DOHH2 (cell line): ENCODE data around the gene SLC4A3.

Source experiments
- H3F3A ChIP-seq: fragments of 200-600 bp; sonication (generic), shearing (Covaris generic); 2 replicates; pipeline ENCODE4 v1.6.0; 2016; ENCODE audit warnings: antibody characterized with exemption, mild to moderate bottlenecking; ENCODE audit not compliant: control insufficient read depth, insufficient read depth
- H3K27ac ChIP-seq: fragments of 200-600 bp; sonication (generic); 2 replicates; pipeline ENCODE4 v1.5.1; 2014; ENCODE audit warnings: low read depth, mild to moderate bottlenecking, low read length, moderate library complexity
- H3K27me3 ChIP-seq: fragments of 200-600 bp; sonication (generic); 2 replicates; pipeline ENCODE4 v1.6.1; 2014; ENCODE audit warnings: mild to moderate bottlenecking, low read length, mixed read lengths; ENCODE audit not compliant: control insufficient read depth
- H3K36me3 ChIP-seq: fragments of 200-600 bp; sonication (generic); 2 replicates; pipeline ENCODE4 v1.6.1; 2014; ENCODE audit warnings: mild to moderate bottlenecking, low read length, moderate library complexity, mixed read lengths; ENCODE audit not compliant: control insufficient read depth
- H3K4me1 ChIP-seq: fragments of 200-600 bp; sonication (generic); 2 replicates; pipeline ENCODE4 v1.6.1; 2014; ENCODE audit warnings: mild to moderate bottlenecking, low read length, mixed read lengths; ENCODE audit not compliant: control insufficient read depth
- H3K4me2 ChIP-seq: fragments of 200-600 bp; sonication (generic); 2 replicates; pipeline ENCODE4 v1.6.0; 2014; ENCODE audit warnings: mild to moderate bottlenecking, low read length, moderate library complexity
- H3K4me3 ChIP-seq: fragments of 200-600 bp; sonication (generic); 2 replicates; pipeline ENCODE4 v1.5.1; 2014; ENCODE audit warnings: mild to moderate bottlenecking, low read length, mixed read lengths
- H3K79me2 ChIP-seq: fragments of 200-600 bp; sonication (generic); 2 replicates; pipeline ENCODE4 v1.6.1; 2014; ENCODE audit warnings: mild to moderate bottlenecking, low read length, mixed read lengths; ENCODE audit not compliant: control insufficient read depth
- H3K9me2 ChIP-seq: fragments of 200-600 bp; sonication (generic); replicated peaks from 2 replicates; pipeline ENCODE4 v1.6.1; 2014; ENCODE audit warnings: mild to moderate bottlenecking, low read length, mixed read lengths; ENCODE audit not compliant: control insufficient read depth
- H3K9me3 ChIP-seq: fragments of 200-600 bp; sonication (generic); 2 replicates; pipeline ENCODE4 v1.6.1; 2014; ENCODE audit warnings: antibody characterized with exemption, low read length, mixed read lengths; ENCODE audit not compliant: control insufficient read depth, insufficient read depth
- H4K20me1 ChIP-seq: fragments of 200-600 bp; sonication (generic); 2 replicates; pipeline ENCODE4 v1.6.0; 2014; ENCODE audit warnings: low read depth, mild to moderate bottlenecking, antibody characterized with exemption, low read length, moderate library complexity; ENCODE audit not compliant: control insufficient read depth, insufficient read depth
- CTCF ChIP-seq: fragments of 200-600 bp; sonication (generic); IDR thresholded peaks from one replicate; pipeline ENCODE4 v1.5.1; 2014; ENCODE audit warnings: antibody characterized with exemption, mild to moderate bottlenecking, low read depth, low read length; ENCODE audit not compliant: poor library complexity, severe bottlenecking
- EZH2phosphoT487 ChIP-seq: fragments of 200-600 bp; sonication (generic); IDR thresholded peaks from 2 replicates; pipeline ENCODE4 v1.6.1; 2017; ENCODE audit warnings: borderline replicate concordance, mild to moderate bottlenecking, antibody characterized with exemption, low read length, moderate library complexity, mixed read lengths

The SLC4A3 gene

GRCh38 chr2:219633276-219634065 lies 6.0 kb downstream of the SLC4A3 start:
- H3K4me3 ChIP-seq, result no peak overlapping the region
- no peaks in the 10 kb centered on the region for H3K4me1 ChIP-seq
- H3K9me3 ChIP-seq, result no peaks in the 10 kb centered on the region
- H3K27me3 ChIP-seq, result peaks cover 3% of the 10 kb centered on the region; the same call in 1 of the 2 replicates
- no peaks in the 10 kb centered on the region for H3K79me2 ChIP-seq
- H3K27ac ChIP-seq, result no peak overlapping the region
- TF ChIP-seq CTCF (no peak), EZH2phosphoT487 (no peak)
- H4K20me1 ChIP-seq, result no peaks in the 10 kb centered on the region
- H3K9me2 ChIP-seq, result no peaks in the 10 kb centered on the region
- H3F3A ChIP-seq, result no peaks in the 10 kb centered on the region
- H3K36me3 ChIP-seq, result no peaks in the 10 kb centered on the region
- no peak overlapping the region for H3K4me2 ChIP-seq

- H3K27me3 ChIP-seq, result no peaks in the 10 kb centered on the region
- no peaks in the 10 kb centered on the region for H3F3A ChIP-seq
- TF ChIP-seq CTCF (no peak), EZH2phosphoT487 (no peak)
Observed at GRCh38 chr2:219634171-219634940, 6.9 kb downstream of the SLC4A3 start.

GRCh38 chr2:219634951-219635751 lies 7.7 kb downstream of the SLC4A3 start:
- Histone ChIP-seq H3K4me3 (no peak overlapping the region), H3K4me1 (no peaks in the 10 kb centered on the region), H3K36me3 (no peaks in the 10 kb centered on the region), H3K27ac (no peak overlapping the region), H3K9me3 (no peaks in the 10 kb centered on the region), H3K9me2 (no peaks in the 10 kb centered on the region), H3K79me2 (no peaks in the 10 kb centered on the region), H3K27me3 (no peaks in the 10 kb centered on the region), H3F3A (no peaks in the 10 kb centered on the region), H4K20me1 (no peaks in the 10 kb centered on the region), H3K4me2 (no peak overlapping the region)
- TF ChIP-seq CTCF (no peak), EZH2phosphoT487 (no peak)

More at GRCh38 chr2:219634171-219634940, 6.9 kb downstream of the SLC4A3 start:
- no peaks in the 10 kb centered on the region for H3K79me2 ChIP-seq
- no peak overlapping the region for H3K4me3 ChIP-seq
- H3K27ac ChIP-seq, result no peak overlapping the region
- no peaks in the 10 kb centered on the region for H3K4me1 ChIP-seq
- no peaks in the 10 kb centered on the region for H3K36me3 ChIP-seq
- no peaks in the 10 kb centered on the region for H3K9me3 ChIP-seq
- H3K4me2 ChIP-seq, result no peak overlapping the region
- no peaks in the 10 kb centered on the region for H4K20me1 ChIP-seq
- no peaks in the 10 kb centered on the region for H3K9me2 ChIP-seq
